Raji (cell line): ENCODE data around the gene PLXNA4.

Source experiments
- POLR2A ChIP-seq: IDR thresholded peaks from 2 replicates; pipeline ENCODE4 v1.6.1; 2011; ENCODE audit warnings: low read depth, low read length, control low read depth; ENCODE audit not compliant: insufficient read depth

Gene PLXNA4

GRCh38 chr7:132213583-132213982 is 362.7 kb downstream of the PLXNA4 start:
- no peak for TF ChIP-seq POLR2A

- TF ChIP-seq POLR2A, result no peak
Measured at GRCh38 chr7:132211971-132212370, 364.3 kb downstream of the PLXNA4 start.

DNA sequence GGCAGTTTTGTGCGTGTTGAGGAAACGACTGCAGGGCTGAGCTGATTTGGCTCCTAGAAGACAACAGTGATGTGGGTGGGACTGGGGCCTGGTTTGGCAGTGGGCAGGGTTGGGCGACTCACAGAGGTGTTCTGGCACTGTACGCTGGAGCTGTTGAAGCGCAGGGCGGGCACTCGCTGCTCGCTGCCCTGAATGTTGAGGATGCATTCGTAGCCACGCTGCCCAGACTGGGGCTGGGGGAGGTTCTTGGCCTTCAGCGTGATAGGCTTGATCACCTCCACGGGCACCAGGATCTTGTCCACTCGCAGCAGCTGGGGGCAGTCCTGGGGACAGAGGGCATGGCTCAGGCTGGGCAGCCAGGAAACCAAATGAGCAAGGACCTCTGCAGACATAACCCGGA is 365.4 kb downstream of the PLXNA4 start:
- no peak for TF ChIP-seq POLR2A

- no peak for TF ChIP-seq POLR2A
Measured at GRCh38 chr7:132207782-132208181, 368.5 kb downstream of the PLXNA4 start.

DNA sequence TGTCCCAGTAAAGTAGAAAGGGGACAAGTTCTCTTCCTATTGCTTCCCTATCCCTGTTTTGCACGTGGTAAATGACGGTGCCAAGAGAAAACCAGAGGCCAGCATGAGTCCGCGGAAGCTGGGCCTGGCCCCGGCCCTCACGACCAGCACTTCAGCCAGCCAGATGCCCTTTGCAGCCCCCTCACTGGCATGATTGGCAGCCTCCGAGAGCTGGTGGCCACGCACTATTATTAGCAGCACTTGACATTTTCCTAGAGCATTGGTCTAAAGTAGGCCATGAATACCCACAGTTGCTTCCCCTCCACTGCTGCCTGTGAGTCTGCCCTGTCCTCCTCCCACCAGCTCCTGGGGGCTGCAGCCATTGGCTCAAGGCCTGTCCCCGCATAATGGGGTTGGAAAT is 369.1 kb downstream of the PLXNA4 start:
- TF ChIP-seq POLR2A, result no peak

- TF ChIP-seq POLR2A, result no peak
Measured at GRCh38 chr7:132206594-132206993, 369.7 kb downstream of the PLXNA4 start.

GRCh38 chr7:132205509-132205908 is 370.8 kb downstream of the PLXNA4 start:
- no peak for TF ChIP-seq POLR2A

GRCh38 chr7:132203021-132203420 is 373.2 kb downstream of the PLXNA4 start:
- TF ChIP-seq POLR2A, result no peak

DNA sequence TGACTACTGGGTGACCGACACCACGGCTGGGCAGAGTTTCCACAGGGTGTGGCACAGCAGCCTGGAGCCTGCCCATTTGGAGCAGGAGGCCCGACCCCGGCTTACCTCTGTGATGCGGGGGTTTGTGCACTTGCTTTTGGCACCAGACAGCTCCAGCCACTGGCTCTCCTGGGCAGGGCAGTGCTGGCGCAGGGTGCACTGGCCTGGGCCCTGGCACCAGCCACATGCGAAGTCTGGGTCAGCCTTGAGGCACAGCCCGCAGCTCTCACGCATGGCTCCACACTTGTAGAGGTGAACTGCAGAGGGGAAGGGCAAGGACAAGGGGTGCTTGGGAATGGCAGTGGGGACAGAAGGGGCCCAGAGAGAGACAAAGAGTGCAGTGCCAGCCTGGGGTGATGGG is 373.7 kb downstream of the PLXNA4 start:
- no peak for TF ChIP-seq POLR2A

DNA sequence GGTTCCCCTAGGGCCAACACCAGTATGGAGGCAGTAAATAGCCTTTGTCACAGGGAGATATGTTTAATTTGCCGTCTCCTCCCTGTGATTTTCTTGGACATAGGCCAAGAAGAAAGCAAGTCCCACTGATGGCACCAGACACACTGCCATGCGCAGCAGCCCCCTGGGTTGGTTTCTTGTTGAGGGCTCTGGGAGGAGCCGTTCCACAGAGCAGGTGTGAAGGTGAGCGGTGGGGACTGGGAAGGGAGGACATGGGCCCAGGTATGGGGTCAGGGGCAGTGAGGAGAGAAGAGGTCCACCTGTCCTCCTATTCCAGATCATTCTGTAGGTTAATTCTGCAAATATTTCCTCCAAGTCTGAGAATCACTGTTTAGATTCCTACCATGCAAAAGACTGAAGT is 376.1 kb downstream of the PLXNA4 start:
- no peak for TF ChIP-seq POLR2A

DNA sequence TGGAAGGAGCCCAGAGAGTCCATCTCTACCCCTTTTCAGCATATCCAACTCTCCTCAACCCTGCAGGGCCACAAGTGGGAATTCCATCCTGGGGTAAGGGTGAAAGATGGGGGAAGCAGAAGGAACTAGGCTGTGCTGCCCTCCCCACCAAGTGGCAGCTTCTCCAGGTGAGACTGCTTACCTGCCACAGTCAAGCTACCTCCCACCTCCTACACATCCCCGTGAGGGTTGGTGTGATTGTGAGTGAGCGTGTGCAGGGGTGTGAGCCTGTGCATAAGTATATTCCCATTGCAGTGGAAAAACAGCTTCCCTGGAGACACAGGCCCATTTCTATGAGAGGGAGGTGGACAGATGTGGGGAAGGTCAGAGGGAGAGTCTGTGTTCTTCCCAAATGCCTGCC is 376.6 kb downstream of the PLXNA4 start:
- no peak for TF ChIP-seq POLR2A

GRCh38 chr7:132197772-132198171 is 378.5 kb downstream of the PLXNA4 start:
- no peak for TF ChIP-seq POLR2A

- no peak for TF ChIP-seq POLR2A
Measured at GRCh38 chr7:132193898-132194297, 382.4 kb downstream of the PLXNA4 start.

DNA sequence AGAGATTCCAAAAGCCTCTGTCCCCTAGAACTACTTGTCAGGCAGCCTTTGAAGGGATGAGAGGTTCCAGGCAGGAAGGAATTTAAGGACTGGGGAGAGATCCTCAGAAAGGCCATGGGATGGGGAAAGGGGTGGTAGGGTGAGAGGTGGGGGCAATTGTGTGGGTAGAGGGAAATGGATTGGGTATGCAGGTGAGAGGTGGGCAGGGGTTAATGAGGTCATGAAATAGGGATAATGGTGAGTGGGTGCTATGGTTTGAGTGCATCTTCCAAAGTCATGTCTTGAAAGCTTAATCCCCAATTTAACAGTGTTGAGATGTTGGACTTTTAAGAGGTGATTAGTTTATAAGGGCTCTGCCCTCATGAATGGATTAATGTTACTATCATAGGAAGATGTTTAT is 383.5 kb downstream of the PLXNA4 start:
- TF ChIP-seq POLR2A, result no peak

DNA sequence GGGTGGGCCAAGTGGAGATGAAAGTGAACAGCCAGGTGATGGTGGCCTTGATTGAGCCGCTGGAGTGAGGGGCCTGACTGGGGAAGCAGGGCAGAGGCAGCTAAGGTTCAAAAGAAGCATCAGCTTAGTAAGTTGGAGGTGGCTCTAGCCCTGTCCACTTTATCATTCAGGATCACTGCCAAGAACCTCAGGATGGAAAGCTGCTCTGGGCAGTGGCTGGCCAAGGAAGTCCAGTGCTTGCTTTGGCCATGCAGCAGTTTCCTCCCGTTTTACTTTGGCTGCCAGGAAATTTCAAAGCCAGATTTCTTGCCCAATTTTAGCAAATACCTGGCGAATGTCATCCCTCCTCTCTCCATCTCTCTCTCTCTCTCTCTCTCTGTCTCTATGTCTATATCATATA is 384.9 kb downstream of the PLXNA4 start:
- no peak for TF ChIP-seq POLR2A

- TF ChIP-seq POLR2A, result no peak
Measured at GRCh38 chr7:132190683-132191082, 385.6 kb downstream of the PLXNA4 start.

DNA sequence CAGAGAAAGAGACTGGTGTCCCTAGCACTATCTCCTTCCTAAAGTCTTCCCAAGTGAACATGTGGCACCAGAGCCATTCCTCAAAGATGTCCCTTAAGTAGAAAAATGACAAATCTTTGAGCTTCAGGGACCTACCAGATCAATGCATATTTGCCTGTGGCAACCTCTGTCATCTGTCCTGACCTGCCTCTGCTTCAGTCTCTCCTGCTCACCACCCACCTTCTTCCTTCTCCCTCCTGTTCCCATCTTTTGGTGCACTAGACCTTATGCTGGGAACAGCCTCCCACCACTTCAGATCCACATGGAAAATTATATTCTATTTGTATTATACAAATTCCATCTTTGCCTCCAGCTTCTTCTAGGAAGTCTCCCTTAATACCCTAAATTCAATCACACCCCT is 386.4 kb downstream of the PLXNA4 start:
- TF ChIP-seq POLR2A, result no peak
